NCI-H2081 treated with DMSO at 0.1 percent for 48 hours (cell line): ENCODE results near the gene GNLY.

ENCODE experiments used
- DNase-seq: peaks from one replicate; lab custom pipeline; 2025; lab: John Stamatoyannopoulos, UW

Gene GNLY

DNA sequence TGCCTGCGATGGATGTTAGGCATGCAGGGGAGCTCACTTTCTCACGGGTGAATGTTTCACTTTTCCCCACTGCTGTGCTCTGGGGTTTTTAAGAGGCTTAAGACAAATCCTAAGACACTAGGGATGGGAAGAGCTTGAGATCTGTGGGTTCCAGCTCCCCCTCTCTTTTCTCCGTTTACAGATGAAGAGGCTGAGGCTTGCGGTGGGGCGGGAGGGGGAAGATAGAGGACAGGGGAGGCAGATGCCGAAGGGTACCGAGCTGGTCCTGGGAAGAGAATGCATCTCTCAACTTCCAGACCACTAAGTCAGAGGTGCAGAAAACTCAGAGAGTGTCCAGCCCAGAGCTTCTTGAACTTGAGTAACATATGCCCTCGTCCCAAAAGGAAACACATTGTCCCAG is 51.5 kb downstream of the GNLY start:
- DNase-seq: no peak

DNA sequence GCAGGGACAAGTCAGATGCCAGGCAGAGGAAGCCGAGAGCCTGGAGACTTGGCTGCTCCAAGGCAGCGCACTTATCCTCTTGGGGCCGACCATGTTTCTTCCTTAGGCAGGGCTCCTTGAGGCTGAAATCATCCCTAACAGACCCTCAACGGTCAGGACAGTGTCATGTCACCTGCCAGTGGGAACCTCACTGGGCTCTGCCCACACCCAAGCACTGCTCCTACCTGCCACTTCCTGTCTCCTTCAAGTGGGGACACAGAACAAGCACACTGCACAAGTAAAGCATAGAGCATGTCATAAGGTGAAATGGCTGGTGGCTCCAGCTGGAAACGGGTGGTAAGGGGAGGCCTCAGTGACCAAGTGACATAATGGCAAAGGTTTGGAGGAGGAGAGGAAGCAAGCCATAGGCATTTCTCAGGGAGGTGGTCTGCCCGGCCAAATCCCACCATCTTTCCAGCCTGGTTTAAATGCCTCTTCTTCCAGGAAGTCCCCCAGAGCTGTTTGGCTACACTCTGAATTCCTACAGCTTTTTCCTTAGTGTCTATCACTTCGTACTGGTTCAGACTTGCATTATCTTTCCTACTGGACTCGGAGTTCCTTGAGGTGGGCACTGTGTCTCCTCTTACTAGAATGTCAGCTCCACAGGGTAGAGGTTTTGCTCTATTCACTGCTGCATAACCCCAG is 52.3 kb downstream of the GNLY start:
- no peak for DNase-seq

DNA sequence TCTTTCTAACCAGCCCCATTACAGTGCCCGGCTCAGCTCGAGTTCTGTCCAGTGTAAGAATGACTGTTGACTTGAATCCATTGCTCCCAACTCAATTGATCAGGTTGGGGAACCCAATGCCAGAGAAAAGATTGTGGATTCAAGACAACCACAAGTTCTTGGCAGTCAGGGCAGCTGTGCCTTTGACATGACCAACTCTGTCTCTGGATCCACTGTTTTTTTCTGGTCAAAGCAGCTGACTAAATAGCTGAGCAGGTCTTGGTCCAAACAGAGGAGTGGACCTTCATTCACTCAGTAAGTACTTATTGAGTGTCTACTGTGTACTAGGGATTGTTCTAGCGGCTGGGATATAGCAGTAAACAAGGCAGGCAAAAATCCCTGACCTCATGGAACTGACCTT is 53.3 kb downstream of the GNLY start:
- no peak for DNase-seq

DNA sequence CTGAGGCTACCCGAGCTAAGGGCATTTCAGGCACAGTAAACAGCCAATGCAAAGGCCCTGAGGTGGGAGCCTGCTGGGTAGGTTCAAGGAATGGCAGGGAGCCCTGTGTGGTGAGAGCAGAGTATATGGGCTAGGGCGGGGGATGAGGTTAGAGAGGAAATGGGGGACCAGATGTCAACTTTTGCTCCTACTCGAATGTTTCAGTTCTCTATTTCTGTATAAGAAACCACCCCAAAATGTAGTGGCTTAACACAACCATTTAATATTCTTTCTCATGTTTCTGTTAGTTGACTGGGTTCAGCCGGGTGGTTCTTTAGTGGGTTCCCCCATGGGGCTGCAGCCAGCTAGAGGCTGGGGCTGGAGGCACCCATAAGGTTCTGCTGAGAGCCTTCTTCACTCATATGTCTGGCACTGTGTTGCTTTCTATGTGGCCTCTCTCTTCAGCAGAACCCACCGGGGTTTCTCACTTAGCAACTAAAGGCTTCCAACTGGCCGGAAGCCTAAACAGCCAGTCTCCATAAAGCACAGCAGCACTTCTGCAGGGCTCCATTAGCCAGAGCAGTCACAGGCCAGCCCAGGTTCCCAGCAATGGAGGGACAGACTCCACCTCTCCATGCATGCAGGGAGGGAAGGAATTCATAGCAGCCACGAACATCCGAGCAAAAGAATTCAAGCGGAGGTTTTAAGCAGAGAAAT is 54.0 kb downstream of the GNLY start:
- DNase-seq: no peak
